ENCODE data around the gene CDC42.

The CDC42 gene

GRCh38 chr1:22048351-22049192, 3.9 kb upstream of the CDC42 start:
- peaks cover 1% of the 10 kb centered on the region for H3K36me3 ChIP-seq (replicated peaks; ENCODE audit: low read depth, low read length)
- peaks cover 4% of the 10 kb centered on the region for H4K20me1 ChIP-seq (ENCODE audit: insufficient read depth, low read length)
- peaks cover 11% of the 10 kb centered on the region for H3K79me2 ChIP-seq (ENCODE audit: low read length)
- H3K9ac ChIP-seq (ENCODE audit: low read length), result no peak overlapping the region
- TF ChIP-seq, protein P1, sequence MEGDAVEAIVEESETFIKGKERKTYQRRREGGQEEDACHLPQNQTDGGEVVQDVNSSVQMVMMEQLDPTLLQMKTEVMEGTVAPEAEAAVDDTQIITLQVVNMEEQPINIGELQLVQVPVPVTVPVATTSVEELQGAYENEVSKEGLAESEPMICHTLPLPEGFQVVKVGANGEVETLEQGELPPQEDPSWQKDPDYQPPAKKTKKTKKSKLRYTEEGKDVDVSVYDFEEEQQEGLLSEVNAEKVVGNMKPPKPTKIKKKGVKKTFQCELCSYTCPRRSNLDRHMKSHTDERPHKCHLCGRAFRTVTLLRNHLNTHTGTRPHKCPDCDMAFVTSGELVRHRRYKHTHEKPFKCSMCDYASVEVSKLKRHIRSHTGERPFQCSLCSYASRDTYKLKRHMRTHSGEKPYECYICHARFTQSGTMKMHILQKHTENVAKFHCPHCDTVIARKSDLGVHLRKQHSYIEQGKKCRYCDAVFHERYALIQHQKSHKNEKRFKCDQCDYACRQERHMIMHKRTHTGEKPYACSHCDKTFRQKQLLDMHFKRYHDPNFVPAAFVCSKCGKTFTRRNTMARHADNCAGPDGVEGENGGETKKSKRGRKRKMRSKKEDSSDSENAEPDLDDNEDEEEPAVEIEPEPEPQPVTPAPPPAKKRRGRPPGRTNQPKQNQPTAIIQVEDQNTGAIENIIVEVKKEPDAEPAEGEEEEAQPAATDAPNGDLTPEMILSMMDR (IDR thresholded peaks at IDR 0.05; ENCODE audit: low read depth, low read length), result no peak
- TF ChIP-seq EZH2phosphoT487 (IDR thresholded peaks at IDR 0.05; ENCODE audit: low read depth), result no peak
- no peak overlapping the region for H3K27ac ChIP-seq (ENCODE audit: low read length)
- no peaks in the 10 kb centered on the region for H3K27me3 ChIP-seq (ENCODE audit: low read depth, low read length)
- no peaks in the 10 kb centered on the region for H3K9me3 ChIP-seq (ENCODE audit: insufficient read depth, low read length)
- peak overlapping the region; percentile 45 for H3K4me2 ChIP-seq (ENCODE audit: low read length)
- H3K4me3 ChIP-seq (ENCODE audit: low read length), result 0 out of 2 replicates have a peak overlapping the region, but pooled peaks have one; percentile 2
- peaks cover 12% of the 10 kb centered on the region for H3K4me1 ChIP-seq (ENCODE audit: low read length)
- H2AFZ ChIP-seq (ENCODE audit: low read depth, low read length), result peak overlapping the region; percentile 39; the same call in 1 of the 2 replicates

GRCh38 chr1:22050330-22050729, 2.2 kb upstream of the CDC42 start:
- H3K9ac ChIP-seq (ENCODE audit: low read length), result no peak overlapping the region
- no peak for TF ChIP-seq EZH2phosphoT487 (IDR thresholded peaks at IDR 0.05; ENCODE audit: low read depth)
- TF ChIP-seq, protein P1 (IDR thresholded peaks at IDR 0.05; ENCODE audit: low read depth, low read length), result no peak

GRCh38 chr1:22051607-22052114, 848 bp upstream of the CDC42 start:
- Histone ChIP-seq H3K4me3 (ENCODE audit: low read length) (peak overlapping the region; percentile 99; the same call in 1 of the 2 replicates), H3K4me1 (ENCODE audit: low read length) (peaks cover 31% of the 10 kb centered on the region), H3K36me3 (replicated peaks; ENCODE audit: low read depth, low read length) (peaks cover 13% of the 10 kb centered on the region), H3K27me3 (ENCODE audit: low read depth, low read length) (no peaks in the 10 kb centered on the region), H2AFZ (ENCODE audit: low read depth, low read length) (no peak overlapping the region), H3K79me2 (ENCODE audit: low read length) (peaks cover 41% of the 10 kb centered on the region), H4K20me1 (ENCODE audit: insufficient read depth, low read length) (peaks cover 32% of the 10 kb centered on the region), H3K9ac (ENCODE audit: low read length) (no peak overlapping the region), H3K4me2 (ENCODE audit: low read length) (peak overlapping the region; percentile 92), H3K27ac (ENCODE audit: low read length) (no peak overlapping the region), H3K9me3 (ENCODE audit: insufficient read depth, low read length) (no peaks in the 10 kb centered on the region)
- TF ChIP-seq, protein P1 (IDR thresholded peaks at IDR 0.05; ENCODE audit: low read depth, low read length), result no peak
- no peak for TF ChIP-seq EZH2phosphoT487 (IDR thresholded peaks at IDR 0.05; ENCODE audit: low read depth)

More at GRCh38 chr1:22050330-22050729, 2.2 kb upstream of the CDC42 start:
- H2AFZ ChIP-seq (ENCODE audit: low read depth, low read length), result no peak overlapping the region
- H3K4me1 ChIP-seq (ENCODE audit: low read length), result peaks cover 21% of the 10 kb centered on the region
- H3K27me3 ChIP-seq (ENCODE audit: low read depth, low read length), result no peaks in the 10 kb centered on the region
- H3K36me3 ChIP-seq (replicated peaks; ENCODE audit: low read depth, low read length), result peaks cover 7% of the 10 kb centered on the region
- H3K4me3 ChIP-seq (ENCODE audit: low read length), result no peak overlapping the region
- peaks cover 28% of the 10 kb centered on the region for H3K79me2 ChIP-seq (ENCODE audit: low read length)
- H3K9me3 ChIP-seq (ENCODE audit: insufficient read depth, low read length), result no peaks in the 10 kb centered on the region
- H4K20me1 ChIP-seq (ENCODE audit: insufficient read depth, low read length), result peaks cover 19% of the 10 kb centered on the region
- H3K27ac ChIP-seq (ENCODE audit: low read length), result no peak overlapping the region
- no peak overlapping the region for H3K4me2 ChIP-seq (ENCODE audit: low read length)

Data from OCI-LY3 (cell line).